PFSK-1 (cell line): ENCODE results near the gene SRPK2.

Experiments used
- FOXP2 ChIP-seq: optimal IDR thresholded peaks from 2 replicates; pipeline ENCODE3; 2011; ENCODE audit warnings: borderline replicate concordance, control low read depth, inconsistent platforms; ENCODE audit not compliant: insufficient read depth; ENCODE audit errors: extremely low read length, extremely low read depth
- POLR2AphosphoS5 ChIP-seq: IDR thresholded peaks from 2 replicates; pipeline ENCODE4 v1.6.1; 2012; ENCODE audit warnings: low read depth, mild to moderate bottlenecking, control low read depth, low read length, moderate library complexity
- REST ChIP-seq, 2 experiments: IDR thresholded peaks; 2 replicates each; pipeline versions ENCODE4 v1.6.1 to v1.8.0; 2011 to 2012; ENCODE audit warnings: low read depth in 2 of 2, low read length in 2 of 2, control low read depth in 1 of 2, inconsistent platforms in 1 of 2, mild to moderate bottlenecking in 1 of 2, moderate library complexity in 1 of 2; ENCODE audit not compliant: insufficient read depth in 1 of 2
- SIN3A ChIP-seq: IDR thresholded peaks from 2 replicates; pipeline ENCODE4 v1.6.1; 2012; ENCODE audit warnings: mild to moderate bottlenecking, low read length, moderate library complexity, borderline replicate concordance; ENCODE audit not compliant: insufficient read depth
- TAF1 ChIP-seq: IDR thresholded peaks from 2 replicates; pipeline ENCODE4 v1.6.1; 2012; ENCODE audit warnings: low read length, control low read depth, borderline replicate concordance; ENCODE audit not compliant: insufficient read depth

SRPK2 gene

GRCh38 chr7:105073143-105073542 lies 315.6 kb downstream of the SRPK2 start:
- no peak for TF ChIP-seq TAF1
- TF ChIP-seq SIN3A: no peak
- no peak for TF ChIP-seq REST (IDR thresholded peaks at IDR 0.05; ENCODE audit: insufficient read depth in 1 of 2, low read depth in 2 of 2, low read length in 2 of 2)
- TF ChIP-seq POLR2AphosphoS5: no peak
- no peak for TF ChIP-seq FOXP2

GRCh38 chr7:105068886-105069285 lies 319.8 kb downstream of the SRPK2 start:
- no peak for TF ChIP-seq TAF1
- TF ChIP-seq REST (IDR thresholded peaks at IDR 0.05; ENCODE audit: insufficient read depth in 1 of 2, low read depth in 2 of 2, low read length in 2 of 2): no peak
- no peak for TF ChIP-seq FOXP2
- TF ChIP-seq SIN3A: no peak
- no peak for TF ChIP-seq POLR2AphosphoS5

- TF ChIP-seq TAF1 (no peak), POLR2AphosphoS5 (no peak), SIN3A (no peak), REST (IDR thresholded peaks at IDR 0.05; ENCODE audit: insufficient read depth in 1 of 2, low read depth in 2 of 2, low read length in 2 of 2) (no peak), FOXP2 (no peak)
These were observed 321.0 kb downstream of the SRPK2 start for GRCh38 chr7:105067691-105068090.
